Activated B cell treated with CpG ODN at 0.5 μM for 24 hours (primary cell): ENCODE results near the gene SMIM44. TPM values are rescaled to one million over a fixed set of nuclear protein-coding genes. Genes with fewer than 3 reads are reported as not detected.

Experiments used
- ATAC-seq: fragments of 200-7000 bp; cut with Tn5 transposase; one replicate; pipeline ENCODE4 v1.10.0; 2021; ENCODE audit warnings: low read depth, mild to moderate bottlenecking, moderate library complexity
- CTCF ChIA-PET: fragments of 350-600 bp; sonication (Branson Sonifier 250); formaldehyde crosslinking; loops from one replicate; lab custom pipeline; 2021; ENCODE audit warnings: antibody characterized with exemption; lab: Charles Lee
- POLR2A ChIA-PET: fragments of 350-600 bp; sonication (Branson Sonifier 250); formaldehyde crosslinking; loops from one replicate; lab custom pipeline; 2021; ENCODE audit warnings: antibody characterized with exemption; lab: Charles Lee
- DNase-seq: peaks from one replicate; pipeline ENCODE4 v3.0.0; 2022
- H3K27ac Mint-ChIP-seq: one replicate; pipeline ENCODE4 v1.8.0; 2020; ENCODE audit warnings: mixed read lengths
- H3K27me3 Mint-ChIP-seq: one replicate; pipeline ENCODE4 v1.8.0; 2021; ENCODE audit warnings: mixed read lengths
- H3K36me3 Mint-ChIP-seq: one replicate; pipeline ENCODE4 v1.8.0; 2021; ENCODE audit warnings: low read depth, mixed read lengths
- H3K4me1 Mint-ChIP-seq: one replicate; pipeline ENCODE4 v1.8.0; 2021; ENCODE audit warnings: mixed read lengths
- H3K4me3 Mint-ChIP-seq: one replicate; pipeline ENCODE4 v1.8.0; 2020; ENCODE audit warnings: mild to moderate bottlenecking, mixed read lengths
- H3K9me3 Mint-ChIP-seq: one replicate; pipeline ENCODE4 v1.8.0; 2020; ENCODE audit warnings: mixed read lengths
- CTCF ChIP-seq: fragments of 200-600 bp; IDR thresholded peaks from one replicate; pipeline ENCODE4 v1.8.0; 2022; ENCODE audit warnings: antibody characterized with exemption, mild to moderate bottlenecking
- intact Hi-C: fragments of 100-400 bp; cut with micrococcal nuclease; formaldehyde crosslinking; loops from one replicate; pipeline ENCODE4 v1.15.1; 2024
- total RNA-seq: library from RNA; stranded (reverse); gene quantifications from 2 replicates; pipeline ENCODE4 v1.2.3, GENCODE V29; 2022

The SMIM44 gene
- total RNA-seq, 1 donor from 2014 or later, result not detected

GRCh38 chr19:3505598-3506383 is 22.6 kb upstream of the SMIM44 start, which contains the start of gene FZR1:
Gene FZR1 (plus strand): TSS chr19:3506311. CDS start chr19:3522990, 16,679 bp downstream.
- Mint-ChIP-seq H3K27ac (peak within 1 kb of the TSS; percentile 96), H3K27me3 (no peaks in the 10 kb centered on the region), H3K36me3 (peaks cover 27% of the 10 kb centered on the region), H3K4me3 (peak within 1 kb of the TSS; percentile 91), H3K9me3 (no peaks in the 10 kb centered on the region), H3K4me1 (peaks cover 47% of the 10 kb centered on the region)
- peak; percentile 98 for DNase-seq
- CTCF ChIA-PET, result no interaction called here
- no peak for TF ChIP-seq CTCF
- peak; percentile 91 for ATAC-seq
- intact Hi-C loops, result loop anchor here (1.0 to 10.0 kb wide), 9 partner anchors 52 to 949 kb away; partner anchors contain the start of genes APBA3, CACTIN, CHAF1A and HMG20B
- POLR2A ChIA-PET, result interaction anchor here (1.1 to 1.4 kb wide), 3 partner anchors 12 to 71 kb away, joined by 3 read pairs; no protein-coding TSS in a partner anchor

- POLR2A ChIA-PET, result no interaction called here
- H3K27me3 Mint-ChIP-seq, result no peaks in the 10 kb centered on the region
- H3K4me3 Mint-ChIP-seq, result peak overlapping the region; percentile 91
- intact Hi-C loops, result loop anchor here (5.0 to 10.0 kb wide), 5 partner anchors 53 to 950 kb away; partner anchors contain the start of genes APBA3, CHAF1A, MFSD12 and MRPL54
- ATAC-seq, result no peak
- DNase-seq, result no peak
- peaks cover 22% of the 10 kb centered on the region for H3K36me3 Mint-ChIP-seq
- no peak for TF ChIP-seq CTCF
- no peaks in the 10 kb centered on the region for H3K9me3 Mint-ChIP-seq
- CTCF ChIA-PET, result no interaction called here
- H3K4me1 Mint-ChIP-seq, result peaks cover 48% of the 10 kb centered on the region
- H3K27ac Mint-ChIP-seq, result peak overlapping the region; percentile 30
Observed at GRCh38 chr19:3504735-3505134, 21.5 kb upstream of the SMIM44 start.

GRCh38 chr19:3503036-3503572 is 19.9 kb upstream of the SMIM44 start:
- H3K27me3 Mint-ChIP-seq, result no peaks in the 10 kb centered on the region
- peaks cover 13% of the 10 kb centered on the region for H3K36me3 Mint-ChIP-seq
- ATAC-seq (no peak), DNase-seq (no peak)
- no peaks in the 10 kb centered on the region for H3K9me3 Mint-ChIP-seq
- ChIA-PET CTCF (interaction anchor here (0.6 kb wide), 1 partner anchor 30 kb away, joined by 3 read pairs; no protein-coding TSS in a partner anchor), POLR2A (interaction anchor here (0.6 to 0.7 kb wide), 4 partner anchors 11 to 487 kb away, joined by 3 to 8 read pairs (median 6); no protein-coding TSS in a partner anchor)
- TF ChIP-seq CTCF, result no peak
- peaks cover 39% of the 10 kb centered on the region for H3K4me1 Mint-ChIP-seq
- H3K27ac Mint-ChIP-seq, result no peak overlapping the region
- intact Hi-C loops, result loop anchor here (10.0 kb wide), 2 partner anchors 548 to 952 kb away; partner anchors contain the start of gene UBXN6
- no peak overlapping the region for H3K4me3 Mint-ChIP-seq

DNA sequence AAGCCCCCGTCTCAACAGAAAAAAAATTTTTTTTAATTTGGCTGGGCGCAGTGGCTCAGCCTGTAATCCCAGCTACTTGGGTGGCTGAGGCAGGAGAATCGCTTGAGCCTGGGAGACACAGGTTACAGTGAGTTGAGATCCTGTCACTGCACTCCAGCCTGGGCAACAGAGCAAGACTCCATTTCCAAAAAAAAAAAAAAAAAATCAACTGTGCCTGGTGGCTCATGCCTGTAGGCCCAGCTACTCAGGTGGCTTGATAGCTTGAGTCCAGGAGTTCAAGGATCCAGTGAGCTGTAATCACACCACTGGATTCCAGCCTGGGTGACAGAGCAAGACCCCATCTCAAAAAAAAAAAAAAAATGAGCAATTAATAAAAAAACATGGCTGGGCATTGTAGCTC is 18.5 kb upstream of the SMIM44 start:
- Mint-ChIP-seq H3K9me3 (no peaks in the 10 kb centered on the region), H3K27ac (no peak overlapping the region), H3K4me1 (peaks cover 31% of the 10 kb centered on the region), H3K36me3 (peaks cover 19% of the 10 kb centered on the region), H3K4me3 (no peak overlapping the region), H3K27me3 (no peaks in the 10 kb centered on the region)
- TF ChIP-seq CTCF, result no peak
- CTCF ChIA-PET, result no interaction called here
- intact Hi-C loops, result loop anchor here (2.0 to 10.0 kb wide), 3 partner anchors 17 to 953 kb away; partner anchors contain the start of gene UBXN6
- no peak for DNase-seq
- POLR2A ChIA-PET, result interaction anchor here (0.6 to 0.7 kb wide), 3 partner anchors 12 to 731 kb away, joined by 3 to 4 read pairs (median 4); no protein-coding TSS in a partner anchor
- ATAC-seq, result no peak
